ENCODE data around the gene ATP2C2. TPM values are rescaled to one million over a fixed set of nuclear protein-coding genes. Genes with fewer than 3 reads are reported as not detected.

ATP2C2 gene
- total and polyA plus RNA-seq, 9 of the 15 experiments (the other 6 are each of a cell fraction or from before 2014, with no cell fraction given), result 0.75 TPM; not detected in 8

GRCh38 chr16:84350685-84351400 lies 17.5 kb upstream of the ATP2C2 start:
- no TSS peak for BruUV-seq (replicated peaks)
- no peaks in the 10 kb centered on the region for H3K9me3 ChIP-seq (replicated peaks; ENCODE audit: control insufficient read depth, insufficient read depth, low read depth, low read length)
- no peaks in the 10 kb centered on the region for H3K4me1 ChIP-seq (replicated peaks in 1 of 2; ENCODE audit: control insufficient read depth in 2 of 2, insufficient read depth in 2 of 2, low read length in 2 of 2)
- CTCF ChIA-PET (ENCODE audit: low intra/inter-chr PET ratio), result no interaction called here
- intact Hi-C loops (cut with micrococcal nuclease) (no loop called here), in situ Hi-C loops (cut with MboI) (no loop called here)
- WGBS (ENCODE audit: insufficient coverage, low coverage, missing lambda C conversion rate), result under 1% methylated on average over 13 of the region's 16 CpGs
- TF ChIP-seq LCOR (CRISPR knock-in tag; IDR thresholded peaks at IDR 0.05), result no peak
- no peak for TF ChIP-seq U2AF2 (optimal IDR thresholded peaks at IDR 0.05; ENCODE audit: low read depth, low read length)
- TF ChIP-seq TCF3 (CRISPR knock-in tag; IDR thresholded peaks at IDR 0.05), result no peak
- no peak for TF ChIP-seq CREB1 (IDR thresholded peaks at IDR 0.05)
- TF ChIP-seq CREB1 (CRISPR knock-in tag; IDR thresholded peaks at IDR 0.05), result no peak
- no peak for TF ChIP-seq GTF3C2 (IDR thresholded peaks at IDR 0.05; ENCODE audit: borderline replicate concordance, extremely low read depth, insufficient read length)
- H3K36me3 ChIP-seq (ENCODE audit: control insufficient read depth, insufficient read depth, low read length), result no peaks in the 10 kb centered on the region
- H3K27ac ChIP-seq (ENCODE audit: extremely low read depth, low read depth, low read length), result no peak overlapping the region
- no peak overlapping the region for H2AFZ ChIP-seq (ENCODE audit: low read depth, low read length)
- FAIRE-seq, result no peak
- H3K9ac ChIP-seq (ENCODE audit: insufficient read depth in 1 of 2, low read depth in 2 of 2, low read length in 2 of 2), result no peak overlapping the region
- POLR2A ChIA-PET, result interaction anchor here (0.7 to 0.9 kb wide), 3 partner anchors 11 to 177 kb away, joined by 3 to 4 read pairs (median 3); no protein-coding TSS in a partner anchor
- H3K79me2 ChIP-seq (ENCODE audit: control insufficient read depth, insufficient read depth, low read length), result no peaks in the 10 kb centered on the region
- peaks cover 35 to 70% of the 10 kb centered on the region in 2 experiments for H3K27me3 ChIP-seq (ENCODE audit: control insufficient read depth in 2 of 2, insufficient read depth in 2 of 2, low read length in 2 of 2)
- H4K20me1 ChIP-seq (replicated peaks; ENCODE audit: control insufficient read depth, insufficient read depth, low read length), result peaks cover 12% of the 10 kb centered on the region; the same call in 1 of the 2 replicates
- no peak overlapping the region for H3K4me2 ChIP-seq (ENCODE audit: insufficient read depth, low read length)
- no peaks in the 10 kb centered on the region for H3K9me1 ChIP-seq (ENCODE audit: control insufficient read depth, insufficient read depth, low read length)
- no peak for DNase-seq (ENCODE audit: extremely low read depth in 1 of 4, low spot score in 3 of 4)
- no peak for ATAC-seq
- no peak overlapping the region for H3K4me3 ChIP-seq

All from K562 (cell line).